HL-60 (cell line): Measurements from ENCODE around the gene NPDC1.

Source experiments
- GABPA ChIP-seq: IDR thresholded peaks from 2 replicates; pipeline ENCODE4 v1.6.1; 2012; ENCODE audit warnings: low read depth
- POLR2AphosphoS5 ChIP-seq: IDR thresholded peaks from 2 replicates; pipeline ENCODE4 v1.6.1; 2012; ENCODE audit warnings: low read depth
- REST ChIP-seq: IDR thresholded peaks from 2 replicates; pipeline ENCODE4 v1.6.1; 2012; ENCODE audit warnings: low read depth; ENCODE audit not compliant: insufficient replicate concordance
- SPI1 ChIP-seq: IDR thresholded peaks from 2 replicates; pipeline ENCODE4 v1.6.1; 2012; ENCODE audit warnings: low read depth, mild to moderate bottlenecking, borderline replicate concordance
- TF ChIP-seq, protein P1 (sequence below): IDR thresholded peaks from one replicate; pipeline ENCODE4 v1.5.1; 2011; ENCODE audit warnings: low read length, control low read depth, inconsistent platforms; ENCODE audit not compliant: insufficient read depth

DNA sequence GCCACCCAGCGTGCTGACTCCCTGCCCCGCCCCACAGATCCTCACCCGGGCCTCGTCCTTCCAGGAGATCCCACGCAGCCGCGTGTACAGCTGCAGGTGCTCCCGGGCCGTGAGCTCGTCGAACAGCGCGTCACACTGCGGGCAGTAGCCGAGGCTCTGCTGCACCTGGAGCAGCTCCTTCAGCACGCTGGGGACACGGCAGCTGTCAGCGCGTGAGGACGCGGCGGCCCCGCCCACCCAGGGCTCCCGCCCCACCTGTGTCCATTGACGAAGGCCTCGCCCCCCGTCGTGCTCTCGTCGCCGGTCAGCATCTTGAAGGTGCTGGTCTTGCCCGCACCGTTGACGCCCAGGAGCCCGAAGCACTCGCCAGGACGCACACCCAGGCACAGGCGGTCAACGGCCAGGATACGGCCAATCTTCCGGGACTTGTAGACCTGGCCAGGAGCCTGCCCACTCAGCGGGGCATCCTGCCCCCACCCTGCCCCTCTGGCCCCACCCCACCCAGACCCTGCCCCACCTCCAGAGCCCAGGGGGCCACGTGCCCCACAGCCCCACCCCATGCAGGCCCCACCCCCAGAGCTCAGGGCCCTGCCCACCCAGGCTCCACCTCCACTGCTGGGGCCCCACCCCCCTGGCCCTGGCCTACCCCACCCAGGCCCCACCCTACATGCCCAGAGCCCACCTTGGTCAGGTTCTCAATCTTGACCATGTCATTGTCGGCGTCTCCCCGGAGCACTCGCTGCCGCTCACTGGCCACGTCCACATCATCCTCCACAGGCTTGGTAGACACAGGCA, 35.8 kb downstream of the NPDC1 start:
- TF ChIP-seq, protein P1, sequence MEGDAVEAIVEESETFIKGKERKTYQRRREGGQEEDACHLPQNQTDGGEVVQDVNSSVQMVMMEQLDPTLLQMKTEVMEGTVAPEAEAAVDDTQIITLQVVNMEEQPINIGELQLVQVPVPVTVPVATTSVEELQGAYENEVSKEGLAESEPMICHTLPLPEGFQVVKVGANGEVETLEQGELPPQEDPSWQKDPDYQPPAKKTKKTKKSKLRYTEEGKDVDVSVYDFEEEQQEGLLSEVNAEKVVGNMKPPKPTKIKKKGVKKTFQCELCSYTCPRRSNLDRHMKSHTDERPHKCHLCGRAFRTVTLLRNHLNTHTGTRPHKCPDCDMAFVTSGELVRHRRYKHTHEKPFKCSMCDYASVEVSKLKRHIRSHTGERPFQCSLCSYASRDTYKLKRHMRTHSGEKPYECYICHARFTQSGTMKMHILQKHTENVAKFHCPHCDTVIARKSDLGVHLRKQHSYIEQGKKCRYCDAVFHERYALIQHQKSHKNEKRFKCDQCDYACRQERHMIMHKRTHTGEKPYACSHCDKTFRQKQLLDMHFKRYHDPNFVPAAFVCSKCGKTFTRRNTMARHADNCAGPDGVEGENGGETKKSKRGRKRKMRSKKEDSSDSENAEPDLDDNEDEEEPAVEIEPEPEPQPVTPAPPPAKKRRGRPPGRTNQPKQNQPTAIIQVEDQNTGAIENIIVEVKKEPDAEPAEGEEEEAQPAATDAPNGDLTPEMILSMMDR: no peak
- TF ChIP-seq REST (no peak), POLR2AphosphoS5 (no peak), GABPA (no peak), SPI1 (no peak)
